HCT116 (cell line): ENCODE measurements around the gene OR6X1. TPM values are rescaled to one million over a fixed set of nuclear protein-coding genes. Genes with fewer than 3 reads are reported as not detected.

Source experiments
- ATAC-seq: fragments of 200-7000 bp; cut with Tn5 transposase; 2 replicates; pipeline ENCODE4 v1.9.1; 2020; ENCODE audit warnings: mild to moderate bottlenecking, moderate library complexity
- BruUV-seq: library from RNA; stranded (reverse); fragments of 400-500 nt; replicated peaks from 2 replicates; lab custom pipeline; 2021; lab: Mats Ljungman, UMichigan
- CTCF ChIA-PET: fragments of 300-600 bp; sonication (Branson Sonifier 250); formaldehyde crosslinking; loops from one replicate; lab custom pipeline; 2021; ENCODE audit warnings: antibody characterized with exemption; lab: Charles Lee
- POLR2A ChIA-PET: fragments of 300-600, 350-600 bp; sonication (Branson Sonifier 250); formaldehyde crosslinking; loops from one replicate; lab custom pipeline; 2021; ENCODE audit warnings: antibody characterized with exemption; lab: Charles Lee
- RAD21 ChIA-PET, 2 experiments: fragments of 300-600 bp; sonication (Branson Sonifier 250); formaldehyde crosslinking; loops; one replicate each; lab custom pipeline; 2023; ENCODE audit warnings: low total read pairs in 2 of 2; ENCODE audit not compliant: uncharacterized antibody in 2 of 2, unreplicated experiment in 2 of 2, low non-redundant PET in 1 of 2; lab: Charles Lee
- DNase-seq: peaks from one replicate; pipeline ENCODE4 v3.0.0-alpha.2; 2010; ENCODE audit warnings: low read depth, low spot score
- H2AFZ ChIP-seq: fragments of 200-600 bp; shearing (Covaris generic), sonication (generic); 2 replicates; pipeline ENCODE4 v1.6.1; 2017; ENCODE audit warnings: low read depth, mixed run types, mixed read lengths, antibody characterized with exemption, low read length; ENCODE audit not compliant: poor library complexity, severe bottlenecking
- H3K27ac ChIP-seq: 2 replicates; pipeline ENCODE4 v1.5.1; 2012; ENCODE audit warnings: low read depth, low read length
- H3K27me3 ChIP-seq: fragments of 200-600 bp; sonication (generic); 2 replicates; pipeline ENCODE4 v1.6.1; 2016; ENCODE audit warnings: mixed run types, low read length, mixed read lengths; ENCODE audit not compliant: insufficient read depth
- H3K36me3 ChIP-seq, 2 experiments: fragments of 200-500 bp in 1 of 2; fragments of 200-600 bp in 1 of 2; sonication (Bioruptor generic) in 1 of 2; sonication (generic) in 1 of 2; 2 replicates each; pipeline versions ENCODE4 v1.5.1 to v1.6.1; 2014 to 2016; ENCODE audit warnings: low read length in 2 of 2, inconsistent platforms in 1 of 2, mixed read lengths in 1 of 2, mixed run types in 1 of 2; ENCODE audit not compliant: insufficient read depth in 2 of 2, control insufficient read depth in 1 of 2
- H3K4me1 ChIP-seq, 2 experiments: fragments of 200-600 bp in 1 of 2; sonication (generic) in 1 of 2; 2 replicates each; pipeline versions ENCODE4 v1.5.1 to v1.6.1; 2012 to 2017; ENCODE audit warnings: low read length in 2 of 2, inconsistent platforms in 1 of 2, mild to moderate bottlenecking in 1 of 2, mixed read lengths in 1 of 2, mixed run types in 1 of 2, moderate library complexity in 1 of 2; ENCODE audit not compliant: insufficient read depth in 2 of 2, control insufficient read depth in 1 of 2
- H3K4me2 ChIP-seq: fragments of 200-600 bp; sonication (generic); 2 replicates; pipeline ENCODE4 v1.6.1; 2017; ENCODE audit warnings: mixed run types, low read length, mixed read lengths
- H3K4me3 ChIP-seq, 2 experiments: fragments of 200-600 bp in 1 of 2; sonication (generic) in 1 of 2; replicated peaks in 1 of 2; 2 replicates each; pipeline ENCODE4 v1.5.1; 2011 to 2016; ENCODE audit warnings: low read length in 2 of 2, control low read depth in 1 of 2, low read depth in 1 of 2, mild to moderate bottlenecking in 1 of 2, mixed read lengths in 1 of 2, mixed run types in 1 of 2
- H3K79me2 ChIP-seq: fragments of 200-600 bp; sonication (generic); 2 replicates; pipeline ENCODE4 v1.6.1; 2017; ENCODE audit warnings: mild to moderate bottlenecking, mixed run types, low read length, moderate library complexity, mixed read lengths; ENCODE audit not compliant: insufficient read depth
- H3K9ac ChIP-seq: fragments of 200-600 bp; sonication (generic); 2 replicates; pipeline ENCODE4 v1.6.1; 2016; ENCODE audit warnings: low read length, mixed read lengths
- H3K9me2 ChIP-seq: fragments of 200-600 bp; sonication (generic), shearing (Covaris generic); 2 replicates; pipeline ENCODE4 v1.6.1; 2017; ENCODE audit warnings: mixed run types, mild to moderate bottlenecking, moderate library complexity; ENCODE audit not compliant: insufficient read depth
- H3K9me3 ChIP-seq, 2 experiments: fragments of 200-500 bp in 1 of 2; fragments of 200-600 bp in 1 of 2; sonication (Bioruptor generic) in 1 of 2; sonication (generic) in 1 of 2; 2 replicates each; pipeline ENCODE4 v1.6.1; 2014 to 2017; ENCODE audit warnings: low read length in 2 of 2, mixed read lengths in 2 of 2, inconsistent platforms in 1 of 2, low read depth in 1 of 2, mild to moderate bottlenecking in 1 of 2, mixed run types in 1 of 2, moderate library complexity in 1 of 2; ENCODE audit not compliant: control insufficient read depth in 1 of 2, insufficient read depth in 1 of 2
- H4K20me1 ChIP-seq: fragments of 200-600 bp; sonication (generic), shearing (Covaris generic); 2 replicates; pipeline ENCODE4 v1.6.1; 2017; ENCODE audit warnings: mixed run types, mild to moderate bottlenecking, moderate library complexity; ENCODE audit not compliant: insufficient read depth
- ATF3 ChIP-seq: IDR thresholded peaks from 2 replicates; pipeline ENCODE4 v1.6.1; 2012
- CBX3 ChIP-seq: IDR thresholded peaks from 2 replicates; pipeline ENCODE4 v1.6.1; 2012; ENCODE audit warnings: low read depth
- CTCF ChIP-seq, 3 experiments: fragments of 200-600 bp in 1 of 3; sonication (generic) in 1 of 3; IDR thresholded peaks in 2 of 3; conservative IDR thresholded peaks in 1 of 3; 2 replicates each; pipeline ENCODE4 v1.5.1; 2012 to 2017; ENCODE audit warnings: low read depth in 2 of 3, low read length in 2 of 3, antibody characterized with exemption in 1 of 3, borderline replicate concordance in 1 of 3, control low read depth in 1 of 3, mild to moderate bottlenecking in 1 of 3, mixed read lengths in 1 of 3, mixed run types in 1 of 3, moderate library complexity in 1 of 3; ENCODE audit not compliant: insufficient read depth in 1 of 3
- EGR1 ChIP-seq: IDR thresholded peaks from 2 replicates; pipeline ENCODE4 v1.6.1; 2012; ENCODE audit warnings: low read depth
- EZH2 ChIP-seq: fragments of 200-600 bp; sonication (generic); IDR thresholded peaks from 2 replicates; pipeline ENCODE4 v1.6.1; 2017; ENCODE audit warnings: antibody characterized with exemption, mixed run types
- EZH2phosphoT487 ChIP-seq: fragments of 200-600 bp; IDR thresholded peaks from 2 replicates; pipeline ENCODE4 v1.6.1; 2018; ENCODE audit warnings: antibody characterized with exemption, borderline replicate concordance
- FOSL1 ChIP-seq: IDR thresholded peaks from 2 replicates; pipeline ENCODE4 v1.6.1; 2012; ENCODE audit warnings: low read depth
- JUND ChIP-seq: IDR thresholded peaks from 2 replicates; pipeline ENCODE4 v1.6.1; 2012
- MAX ChIP-seq: IDR thresholded peaks from 2 replicates; pipeline ENCODE4 v1.6.1; 2012
- POLR2A ChIP-seq: IDR thresholded peaks from 2 replicates; pipeline ENCODE4 v1.7.0; 2011; ENCODE audit warnings: borderline replicate concordance; ENCODE audit not compliant: insufficient read depth, insufficient read length; ENCODE audit errors: extremely low read depth
- POLR2AphosphoS5 ChIP-seq: IDR thresholded peaks from 2 replicates; pipeline ENCODE4 v1.6.1; 2011; ENCODE audit warnings: mild to moderate bottlenecking, low read depth, low read length, moderate library complexity
- RAD21 ChIP-seq: IDR thresholded peaks from 2 replicates; pipeline ENCODE4 v1.6.1; 2012; ENCODE audit warnings: low read depth, mild to moderate bottlenecking
- REST ChIP-seq: IDR thresholded peaks from 2 replicates; pipeline ENCODE4 v1.6.1; 2012; ENCODE audit warnings: low read depth
- SIN3A ChIP-seq: IDR thresholded peaks from 2 replicates; pipeline ENCODE4 v1.6.1; 2012; ENCODE audit warnings: low read depth
- SRF ChIP-seq: IDR thresholded peaks from 2 replicates; pipeline ENCODE4 v1.6.1; 2012; ENCODE audit warnings: low read depth
- TCF7L2 ChIP-seq: IDR thresholded peaks from 2 replicates; pipeline ENCODE4 v1.7.0; 2011; ENCODE audit warnings: borderline replicate concordance, inconsistent platforms; ENCODE audit not compliant: insufficient read depth, insufficient read length; ENCODE audit errors: extremely low read depth
- YY1 ChIP-seq: IDR thresholded peaks from 2 replicates; pipeline ENCODE4 v1.6.1; 2011; ENCODE audit warnings: low read length, low read depth, moderate library complexity, mild to moderate bottlenecking; ENCODE audit not compliant: insufficient replicate concordance; ENCODE audit errors: extremely low read depth
- ZFX ChIP-seq: fragments of 450-650 bp; IDR thresholded peaks from 2 replicates; pipeline ENCODE4 v1.6.1; 2017
- ZNF274 ChIP-seq: fragments of 200-500 bp; sonication (Bioruptor generic); IDR thresholded peaks from 2 replicates; pipeline ENCODE4 v1.6.1; 2014; ENCODE audit warnings: mild to moderate bottlenecking, low read depth, low read length, inconsistent platforms
- intact Hi-C: fragments of 100-400 bp; cut with micrococcal nuclease; formaldehyde crosslinking; loops from 2 replicates; pipeline ENCODE4 v1.10.0; 2022
- total RNA-seq: library from RNA; stranded (reverse); gene quantifications from one replicate; pipeline ENCODE4 v1.2.1, GENCODE V29; 2021; ENCODE audit not compliant: unreplicated experiment

OR6X1 gene
- total RNA-seq, 1 experiment from 2014 or later: not detected

- no peak for TF ChIP-seq ATF3
- TF ChIP-seq TCF7L2: no peak
- TF ChIP-seq POLR2AphosphoS5: no peak
- no peak for TF ChIP-seq CBX3
- TF ChIP-seq SRF: no peak
- no peak for TF ChIP-seq RAD21
- no peak for TF ChIP-seq EGR1
- TF ChIP-seq CTCF (IDR thresholded peaks at IDR 0.05 in 2 of 3, conservative IDR thresholded peaks at IDR 0.05 in 1 of 3; ENCODE audit: borderline replicate concordance in 1 of 3, insufficient read depth in 1 of 3, low read depth in 2 of 3, low read length in 2 of 3): no peak
- no peak for TF ChIP-seq EZH2
- no peak for TF ChIP-seq FOSL1
- TF ChIP-seq ZFX: no peak
- no peak for TF ChIP-seq ZNF274
- no peak for TF ChIP-seq MAX
- TF ChIP-seq SIN3A: no peak
- no peak for TF ChIP-seq JUND
- TF ChIP-seq YY1: no peak
- TF ChIP-seq POLR2A: no peak
- no peak for TF ChIP-seq REST
- no peak for TF ChIP-seq EZH2phosphoT487
- Histone ChIP-seq H3K4me2 (no peak overlapping the region), H3K9me3 (no peaks in the 10 kb centered on the region), H4K20me1 (no peaks in the 10 kb centered on the region), H3K27me3 (peaks cover 24% of the 10 kb centered on the region), H3K36me3 (peaks cover 0 to 1% of the 10 kb centered on the region in 2 experiments; a peak in 1 of 4 replicates), H3K9me2 (no peaks in the 10 kb centered on the region), H3K4me3 (no peak overlapping the region), H3K9ac (no peak overlapping the region), H3K4me1 (no peaks in the 10 kb centered on the region), H2AFZ (no peak overlapping the region), H3K79me2 (no peaks in the 10 kb centered on the region), H3K27ac (no peak overlapping the region)
- CTCF ChIA-PET: interaction anchor here (0.9 to 2.4 kb wide), 3 partner anchors 8 to 12 kb away, joined by 3 to 18 read pairs (median 8); no protein-coding TSS in a partner anchor
- ATAC-seq (no peak), DNase-seq (no peak)
- intact Hi-C loops: no loop called here
- POLR2A ChIA-PET: no interaction called here
- no TSS peak for BruUV-seq
- RAD21 ChIA-PET: no interaction called here
Measured at GRCh38 chr11:123719452-123719851, 34.9 kb downstream of the OR6X1 start.
